Caco-2 (cell line): ENCODE measurements around the gene MAPT. TPM values are rescaled to one million over a fixed set of nuclear protein-coding genes. Genes with fewer than 3 reads are reported as not detected.
"Not testable (repeated sequence)": the region's sequence is repeated elsewhere in the genome, so short reads cannot be mapped to it uniquely, and the experiment has no call there.

ENCODE experiments used
- BruUV-seq: library from RNA; stranded (reverse); fragments of 400-500 nt; replicated peaks from 2 replicates; lab custom pipeline; 2021; lab: Mats Ljungman, UMichigan
- CTCF ChIA-PET: fragments of 300-600 bp; sonication (Branson Sonifier 250); formaldehyde crosslinking; loops from one replicate; lab custom pipeline; 2022; ENCODE audit warnings: antibody characterized with exemption; lab: Charles Lee
- POLR2A ChIA-PET: fragments of 300-600 bp; sonication (Branson Sonifier 250); formaldehyde crosslinking; loops from one replicate; lab custom pipeline; 2022; ENCODE audit warnings: antibody characterized with exemption; lab: Charles Lee
- DNase-seq, 2 experiments: peaks; one replicate each; pipeline versions ENCODE4 v3.0.0 to v3.0.0-alpha.2; 2020 to 2022
- H3K27me3 ChIP-seq: replicated peaks from 2 replicates; pipeline ENCODE4 v1.6.0; 2011; ENCODE audit warnings: low read length; ENCODE audit not compliant: control insufficient read depth, insufficient read depth
- H3K36me3 ChIP-seq: 2 replicates; pipeline ENCODE4 v1.5.1; 2011; ENCODE audit warnings: low read length; ENCODE audit not compliant: control insufficient read depth, insufficient read depth
- H3K4me1 ChIP-seq: fragments of 250-450 bp; sonication (Bioruptor Pico); 2 replicates; pipeline ENCODE4 v1.5.1; 2020; ENCODE audit warnings: mild to moderate bottlenecking
- H3K4me3 ChIP-seq: 2 replicates; pipeline ENCODE4 v1.5.1; 2011; ENCODE audit warnings: low read depth, mild to moderate bottlenecking, control low read depth, low read length
- H3K9me3 ChIP-seq: fragments of 250-450 bp; sonication (Bioruptor Pico); 2 replicates; pipeline ENCODE4 v1.5.1; 2020; ENCODE audit warnings: mild to moderate bottlenecking, moderate library complexity
- H3K27ac Mint-ChIP-seq: one replicate; pipeline ENCODE4 v1.8.0; 2022; ENCODE audit warnings: mixed read lengths; ENCODE audit not compliant: unreplicated experiment
- H3K27me3 Mint-ChIP-seq: one replicate; pipeline ENCODE4 v1.8.0; 2022; ENCODE audit warnings: mixed read lengths; ENCODE audit not compliant: insufficient read depth, unreplicated experiment
- H3K36me3 Mint-ChIP-seq: one replicate; pipeline ENCODE4 v1.8.0; 2022; ENCODE audit warnings: mild to moderate bottlenecking, mixed read lengths; ENCODE audit not compliant: insufficient read depth, unreplicated experiment
- H3K4me1 Mint-ChIP-seq: one replicate; pipeline ENCODE4 v1.8.0; 2022; ENCODE audit warnings: low read depth, mixed read lengths; ENCODE audit not compliant: unreplicated experiment
- H3K4me3 Mint-ChIP-seq: one replicate; pipeline ENCODE4 v1.8.0; 2022; ENCODE audit warnings: mild to moderate bottlenecking, moderate library complexity, mixed read lengths; ENCODE audit not compliant: unreplicated experiment
- H3K9me3 Mint-ChIP-seq: one replicate; pipeline ENCODE4 v1.8.0; 2022; ENCODE audit warnings: mixed read lengths; ENCODE audit not compliant: unreplicated experiment
- CTCF ChIP-seq, 2 experiments: fragments of 200-600 bp in 1 of 2; IDR thresholded peaks; 1 replicate in 1 of 2; 2 replicates in 1 of 2; pipeline versions ENCODE4 v1.5.1 to v1.8.0; 2011 to 2022; ENCODE audit warnings: antibody characterized with exemption in 1 of 2, control low read depth in 1 of 2, inconsistent platforms in 1 of 2, low read depth in 1 of 2, low read length in 1 of 2, mild to moderate bottlenecking in 1 of 2, moderate library complexity in 1 of 2; ENCODE audit not compliant: insufficient read depth in 1 of 2, severe bottlenecking in 1 of 2, unreplicated experiment in 1 of 2
- intact Hi-C: fragments of 100-400 bp; cut with micrococcal nuclease; formaldehyde crosslinking; loops from one replicate; pipeline ENCODE4 v1.10.0; 2022; ENCODE audit not compliant: unreplicated experiment
- total RNA-seq: library from RNA; stranded (reverse); gene quantifications from 2 replicates; pipeline ENCODE4 v1.2.3, GENCODE V29; 2022

The MAPT gene
- total RNA-seq, 1 experiment from 2014 or later: 0.95 TPM

- Mint-ChIP-seq H3K4me1 (no peaks in the 10 kb centered on the region), H3K27me3 (peaks cover 14% of the 10 kb centered on the region), H3K27ac (no peak overlapping the region), H3K9me3 (peaks cover 17% of the 10 kb centered on the region), H3K4me3 (no peak overlapping the region), H3K36me3 (no peaks in the 10 kb centered on the region)
- no peak for DNase-seq
- ChIA-PET POLR2A (no interaction called here), CTCF (no interaction called here)
- BruUV-seq: no TSS peak
- peaks cover 2% of the 10 kb centered on the region; the same call in 1 of the 2 replicates for H3K27me3 ChIP-seq
- no peaks in the 10 kb centered on the region for H3K36me3 ChIP-seq
- TF ChIP-seq CTCF (IDR thresholded peaks at IDR 0.05; ENCODE audit: insufficient read depth in 1 of 2, low read depth in 1 of 2, low read length in 1 of 2, severe bottlenecking in 1 of 2, unreplicated experiment in 1 of 2): no peak
- peaks cover 15% of the 10 kb centered on the region for H3K9me3 ChIP-seq
- intact Hi-C loops: no loop called here
- no peaks in the 10 kb centered on the region for H3K4me1 ChIP-seq
- H3K4me3 ChIP-seq: no peak overlapping the region
Measured at GRCh38 chr17:45912319-45912718, 18.0 kb downstream of the MAPT start.

- peaks cover 15% of the 10 kb centered on the region for H3K9me3 ChIP-seq
- H3K27me3 Mint-ChIP-seq, intact Hi-C loops, H3K4me1 ChIP-seq, H3K4me1 Mint-ChIP-seq, H3K4me3 ChIP-seq, CTCF ChIA-PET, DNase-seq, H3K27me3 ChIP-seq, BruUV-seq, POLR2A ChIA-PET, H3K36me3 ChIP-seq, H3K36me3 Mint-ChIP-seq, H3K27ac Mint-ChIP-seq, H3K4me3 Mint-ChIP-seq: not testable (repeated sequence)
- peaks cover 17% of the 10 kb centered on the region for H3K9me3 Mint-ChIP-seq
Measured at GRCh38 chr17:45913030-45913429, 18.7 kb downstream of the MAPT start.

DNA sequence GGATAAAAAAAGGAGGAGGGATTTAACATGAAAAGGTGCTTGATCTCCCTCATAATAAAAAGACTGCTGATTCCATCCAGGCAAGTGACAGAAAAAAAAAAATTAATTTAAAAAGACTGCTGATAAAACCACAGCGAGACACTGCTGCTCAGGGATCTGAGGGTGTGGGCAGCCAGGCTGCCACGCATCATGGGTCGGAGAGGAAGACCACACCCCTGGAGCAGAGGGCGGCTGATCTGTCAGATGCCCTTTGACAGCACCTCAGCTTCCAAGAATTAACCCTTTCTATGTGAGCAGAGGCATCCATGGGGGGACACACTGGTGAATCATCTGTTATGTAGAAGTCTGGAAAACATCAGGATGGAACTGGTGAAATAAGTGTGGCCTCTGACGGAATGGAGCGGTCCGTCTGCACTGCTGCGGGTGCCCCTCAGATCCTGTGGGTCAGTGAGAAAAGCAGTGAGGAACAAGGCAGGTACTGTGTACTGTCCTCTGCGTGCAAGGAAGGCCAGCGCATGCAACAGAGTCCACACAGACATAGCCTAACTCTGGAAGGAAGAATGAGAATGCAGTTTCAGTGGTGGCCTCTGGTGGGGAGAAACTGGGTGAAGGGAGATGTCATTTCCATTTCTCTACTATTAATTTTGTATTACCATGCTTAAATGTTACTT, 19.8 kb downstream of the MAPT start:
- ChIA-PET POLR2A (no interaction called here), CTCF (no interaction called here)
- peaks cover 2% of the 10 kb centered on the region; the same call in 1 of the 2 replicates for H3K27me3 ChIP-seq
- Mint-ChIP-seq H3K27me3 (peaks cover 10% of the 10 kb centered on the region), H3K27ac (no peak overlapping the region), H3K4me1 (no peaks in the 10 kb centered on the region), H3K36me3 (no peaks in the 10 kb centered on the region), H3K9me3 (peaks cover 17% of the 10 kb centered on the region), H3K4me3 (no peak overlapping the region)
- BruUV-seq: no TSS peak
- peaks cover 15% of the 10 kb centered on the region for H3K9me3 ChIP-seq
- H3K4me1 ChIP-seq: no peaks in the 10 kb centered on the region
- no peaks in the 10 kb centered on the region for H3K36me3 ChIP-seq
- peak in 1 of 2 experiments; percentile 3 for TF ChIP-seq CTCF (IDR thresholded peaks at IDR 0.05; ENCODE audit: insufficient read depth in 1 of 2, low read depth in 1 of 2, low read length in 1 of 2, severe bottlenecking in 1 of 2, unreplicated experiment in 1 of 2)
- no peak for DNase-seq
- intact Hi-C loops: no loop called here
- no peak overlapping the region for H3K4me3 ChIP-seq
